ENCODE results near the gene CBLIF. TPM values are rescaled to one million over a fixed set of nuclear protein-coding genes. Genes with fewer than 3 reads are reported as not detected.

Gene CBLIF
- total RNA-seq, 2 experiments from 2014 or later: not detected

DNA sequence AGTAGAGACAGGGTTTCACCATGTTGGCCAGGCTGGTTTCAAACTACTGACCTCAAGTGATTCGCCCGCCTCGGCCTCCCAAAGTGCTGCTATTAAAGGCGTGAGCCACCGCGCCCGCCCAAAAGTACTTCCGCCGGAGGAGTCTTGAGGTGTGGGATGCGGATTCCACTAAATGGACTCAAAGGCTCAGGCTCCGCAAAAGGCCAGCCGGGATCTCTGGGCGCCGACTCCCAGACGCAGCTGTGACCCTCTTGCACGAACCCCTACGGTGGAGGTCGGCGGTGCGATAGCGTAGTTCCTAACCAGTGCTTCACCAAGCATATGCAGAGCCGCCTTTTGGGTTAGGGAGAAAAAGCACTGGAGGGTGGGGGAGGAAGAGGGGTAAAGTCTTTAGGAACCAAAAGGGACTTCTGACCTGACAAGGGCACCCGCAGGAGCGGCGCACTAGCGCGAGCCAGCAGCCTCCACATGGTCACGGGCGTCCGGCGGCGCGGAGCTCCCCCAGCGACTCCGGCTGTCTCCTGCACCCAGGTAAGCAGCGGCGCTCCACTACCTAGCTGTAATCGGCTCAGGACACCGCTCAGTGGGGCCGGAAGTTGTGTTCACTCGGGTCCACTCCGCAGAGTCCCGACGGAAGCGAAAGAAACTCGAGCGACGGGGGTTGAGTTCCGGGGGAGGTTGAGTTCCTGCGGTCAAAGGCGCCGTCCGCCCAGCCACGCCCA lies 34.9 kb downstream of the CBLIF start, which contains the start of gene MRPL16:
Gene MRPL16 (minus strand): TSS at position 590 of the 722 bp plus-strand sequence. CDS start 120 bp downstream, at position 470.
- H4K20me1 ChIP-seq (ENCODE audit: insufficient read depth, low read length): peaks cover 8% of the 10 kb centered on the region; the same call in 1 of the 2 replicates
- peak within 1 kb of the TSS; percentile 80 for H3K27ac ChIP-seq (ENCODE audit: low read depth, low read length, poor library complexity, severe bottlenecking)
- peak within 1 kb of the TSS; percentile 76 for H3K4me2 ChIP-seq (ENCODE audit: low read length)
- ChIA-PET POLR2A (interaction anchor here (1.0 to 2.6 kb wide), 3 partner anchors 10 to 384 kb away, joined by 3 to 6 read pairs (median 4); no protein-coding TSS in a partner anchor), CTCF (ENCODE audit: unreplicated experiment) (no interaction called here)
- intact Hi-C loops (cut with micrococcal nuclease; ENCODE audit: unreplicated experiment): loop anchor here (2.0 to 10.0 kb wide), 5 partner anchors 56 to 666 kb away; partner anchors contain the start of genes FAM111A, PATL1 and STX3
- peaks cover 37% of the 10 kb centered on the region for H3K79me2 ChIP-seq (ENCODE audit: insufficient read depth, low read depth, low read length)
- peak; percentile 96 for DNase-seq (ENCODE audit: low spot score)
- H2AFZ ChIP-seq (ENCODE audit: low read length): peak within 1 kb of the TSS; percentile 88
- no peaks in the 10 kb centered on the region for H3K9me3 ChIP-seq (ENCODE audit: low read length)
- BruUV-seq (replicated peaks): no TSS peak
- peaks cover 43% of the 10 kb centered on the region for H3K36me3 ChIP-seq (ENCODE audit: insufficient read depth, low read length)
- no peak for TF ChIP-seq EZH2phosphoT487 (IDR thresholded peaks at IDR 0.05; ENCODE audit: borderline replicate concordance, low read depth, low read length)
- TF ChIP-seq, protein P1, sequence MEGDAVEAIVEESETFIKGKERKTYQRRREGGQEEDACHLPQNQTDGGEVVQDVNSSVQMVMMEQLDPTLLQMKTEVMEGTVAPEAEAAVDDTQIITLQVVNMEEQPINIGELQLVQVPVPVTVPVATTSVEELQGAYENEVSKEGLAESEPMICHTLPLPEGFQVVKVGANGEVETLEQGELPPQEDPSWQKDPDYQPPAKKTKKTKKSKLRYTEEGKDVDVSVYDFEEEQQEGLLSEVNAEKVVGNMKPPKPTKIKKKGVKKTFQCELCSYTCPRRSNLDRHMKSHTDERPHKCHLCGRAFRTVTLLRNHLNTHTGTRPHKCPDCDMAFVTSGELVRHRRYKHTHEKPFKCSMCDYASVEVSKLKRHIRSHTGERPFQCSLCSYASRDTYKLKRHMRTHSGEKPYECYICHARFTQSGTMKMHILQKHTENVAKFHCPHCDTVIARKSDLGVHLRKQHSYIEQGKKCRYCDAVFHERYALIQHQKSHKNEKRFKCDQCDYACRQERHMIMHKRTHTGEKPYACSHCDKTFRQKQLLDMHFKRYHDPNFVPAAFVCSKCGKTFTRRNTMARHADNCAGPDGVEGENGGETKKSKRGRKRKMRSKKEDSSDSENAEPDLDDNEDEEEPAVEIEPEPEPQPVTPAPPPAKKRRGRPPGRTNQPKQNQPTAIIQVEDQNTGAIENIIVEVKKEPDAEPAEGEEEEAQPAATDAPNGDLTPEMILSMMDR (conservative IDR thresholded peaks at IDR 0.05; ENCODE audit: low read length): peak; percentile 63
- H3K4me1 ChIP-seq (ENCODE audit: insufficient read depth, low read length, poor library complexity, severe bottlenecking): peaks cover 53% of the 10 kb centered on the region
- peak within 1 kb of the TSS; percentile 98 for H3K4me3 ChIP-seq (ENCODE audit: low read depth, low read length, poor library complexity, severe bottlenecking)
- no peaks in the 10 kb centered on the region for H3K9me2 ChIP-seq (ENCODE audit: insufficient read depth, low read length)

DNA sequence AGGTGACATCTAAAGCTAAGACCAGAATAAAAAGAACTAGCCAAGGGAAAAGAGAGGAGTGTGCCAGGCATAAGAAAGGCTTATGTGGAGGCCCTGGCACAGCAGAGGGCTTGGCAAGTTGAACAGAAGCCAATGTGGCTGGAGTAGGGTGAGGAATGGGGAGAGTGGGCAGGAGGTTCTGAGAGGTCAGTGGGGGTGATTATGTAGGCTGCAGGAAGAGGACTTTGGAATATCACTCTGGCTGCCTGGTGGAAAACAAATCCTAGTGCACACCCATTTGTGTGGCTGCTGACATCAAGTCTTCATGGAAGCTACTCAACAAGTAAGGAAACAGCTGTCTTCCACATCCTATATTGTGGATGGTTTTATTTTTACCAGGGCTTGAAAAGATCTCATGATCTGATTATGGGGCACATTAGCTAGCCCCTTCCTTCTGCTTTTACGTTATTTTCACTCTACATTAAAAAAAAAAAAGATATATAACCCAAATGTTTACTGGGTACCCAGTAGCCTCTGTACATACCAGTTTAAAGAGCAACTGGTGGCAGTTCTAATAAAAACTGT lies 38.2 kb downstream of the CBLIF start:
- intact Hi-C loops (cut with micrococcal nuclease; ENCODE audit: unreplicated experiment): no loop called here
- CTCF ChIA-PET (ENCODE audit: unreplicated experiment): no interaction called here
- peaks cover 28% of the 10 kb centered on the region for H3K4me1 ChIP-seq (ENCODE audit: insufficient read depth, low read length, poor library complexity, severe bottlenecking)
- no peak overlapping the region for H2AFZ ChIP-seq (ENCODE audit: low read length)
- H3K27ac ChIP-seq (ENCODE audit: low read depth, low read length, poor library complexity, severe bottlenecking): no peak overlapping the region
- H3K36me3 ChIP-seq (ENCODE audit: insufficient read depth, low read length): peaks cover 69% of the 10 kb centered on the region
- no peak overlapping the region for H3K4me2 ChIP-seq (ENCODE audit: low read length)
- H3K79me2 ChIP-seq (ENCODE audit: insufficient read depth, low read depth, low read length): peaks cover 29% of the 10 kb centered on the region
- H3K4me3 ChIP-seq (ENCODE audit: low read depth, low read length, poor library complexity, severe bottlenecking): no peak overlapping the region
- POLR2A ChIA-PET: interaction anchor here (0.8 to 1.6 kb wide), 3 partner anchors 10 to 23 kb away, joined by 3 to 4 read pairs (median 3); no protein-coding TSS in a partner anchor
- TF ChIP-seq EZH2phosphoT487 (IDR thresholded peaks at IDR 0.05; ENCODE audit: borderline replicate concordance, low read depth, low read length): no peak
- TF ChIP-seq, protein P1 (conservative IDR thresholded peaks at IDR 0.05; ENCODE audit: low read length): no peak
- no peak for DNase-seq (ENCODE audit: low spot score)
- no peaks in the 10 kb centered on the region for H3K9me3 ChIP-seq (ENCODE audit: low read length)
- peaks cover 8% of the 10 kb centered on the region; the same call in 1 of the 2 replicates for H4K20me1 ChIP-seq (ENCODE audit: insufficient read depth, low read length)
- no peaks in the 10 kb centered on the region for H3K9me2 ChIP-seq (ENCODE audit: insufficient read depth, low read length)
- BruUV-seq (replicated peaks): no TSS peak
